ENCODE results near the gene ADO.

DNA sequence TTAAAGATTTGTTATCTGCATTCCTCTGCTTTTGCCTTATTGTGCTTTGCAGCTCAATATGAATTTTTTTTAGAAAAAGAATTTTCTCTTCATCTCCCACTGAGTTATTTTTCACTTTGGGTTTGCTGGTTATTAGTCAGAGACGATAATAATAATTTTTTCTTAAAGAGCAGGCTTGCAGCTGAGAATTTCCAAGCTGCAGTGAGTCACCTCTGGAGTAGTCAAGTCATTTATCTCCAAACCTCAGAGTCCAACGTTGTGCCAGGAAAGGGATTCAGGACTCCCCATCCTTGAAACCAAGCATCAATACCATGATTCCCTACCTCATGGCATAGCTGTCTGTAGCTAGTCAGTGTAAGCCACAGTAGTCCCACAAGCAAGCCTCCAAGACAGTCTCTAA lies 26.8 kb downstream of the ADO start:
- TF ChIP-seq MXI1 (IDR thresholded peaks at IDR 0.05; ENCODE audit: borderline replicate concordance, low read depth, low read length) (no peak), MAZ (IDR thresholded peaks at IDR 0.05; ENCODE audit: borderline replicate concordance, low read depth, low read length) (no peak), MAFK (IDR thresholded peaks at IDR 0.05; ENCODE audit: low read depth, low read length) (no peak), POLR2A (IDR thresholded peaks at IDR 0.05; ENCODE audit: low read depth, low read length) (no peak), SMC3 (IDR thresholded peaks at IDR 0.05; ENCODE audit: low read depth, low read length) (no peak), RCOR1 (IDR thresholded peaks at IDR 0.05; ENCODE audit: insufficient replicate concordance, low read length) (no peak)
- TF ChIP-seq, protein P1, sequence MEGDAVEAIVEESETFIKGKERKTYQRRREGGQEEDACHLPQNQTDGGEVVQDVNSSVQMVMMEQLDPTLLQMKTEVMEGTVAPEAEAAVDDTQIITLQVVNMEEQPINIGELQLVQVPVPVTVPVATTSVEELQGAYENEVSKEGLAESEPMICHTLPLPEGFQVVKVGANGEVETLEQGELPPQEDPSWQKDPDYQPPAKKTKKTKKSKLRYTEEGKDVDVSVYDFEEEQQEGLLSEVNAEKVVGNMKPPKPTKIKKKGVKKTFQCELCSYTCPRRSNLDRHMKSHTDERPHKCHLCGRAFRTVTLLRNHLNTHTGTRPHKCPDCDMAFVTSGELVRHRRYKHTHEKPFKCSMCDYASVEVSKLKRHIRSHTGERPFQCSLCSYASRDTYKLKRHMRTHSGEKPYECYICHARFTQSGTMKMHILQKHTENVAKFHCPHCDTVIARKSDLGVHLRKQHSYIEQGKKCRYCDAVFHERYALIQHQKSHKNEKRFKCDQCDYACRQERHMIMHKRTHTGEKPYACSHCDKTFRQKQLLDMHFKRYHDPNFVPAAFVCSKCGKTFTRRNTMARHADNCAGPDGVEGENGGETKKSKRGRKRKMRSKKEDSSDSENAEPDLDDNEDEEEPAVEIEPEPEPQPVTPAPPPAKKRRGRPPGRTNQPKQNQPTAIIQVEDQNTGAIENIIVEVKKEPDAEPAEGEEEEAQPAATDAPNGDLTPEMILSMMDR (conservative IDR thresholded peaks at IDR 0.05; ENCODE audit: low read depth, low read length) = no peak
- TF ChIP-seq, protein P2, sequence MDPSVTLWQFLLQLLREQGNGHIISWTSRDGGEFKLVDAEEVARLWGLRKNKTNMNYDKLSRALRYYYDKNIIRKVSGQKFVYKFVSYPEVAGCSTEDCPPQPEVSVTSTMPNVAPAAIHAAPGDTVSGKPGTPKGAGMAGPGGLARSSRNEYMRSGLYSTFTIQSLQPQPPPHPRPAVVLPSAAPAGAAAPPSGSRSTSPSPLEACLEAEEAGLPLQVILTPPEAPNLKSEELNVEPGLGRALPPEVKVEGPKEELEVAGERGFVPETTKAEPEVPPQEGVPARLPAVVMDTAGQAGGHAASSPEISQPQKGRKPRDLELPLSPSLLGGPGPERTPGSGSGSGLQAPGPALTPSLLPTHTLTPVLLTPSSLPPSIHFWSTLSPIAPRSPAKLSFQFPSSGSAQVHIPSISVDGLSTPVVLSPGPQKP (IDR thresholded peaks at IDR 0.05; ENCODE audit: borderline replicate concordance, low read depth, low read length) = no peak

Data from IMR-90 (cell line).